ENCODE results near the gene KCNB1.

KCNB1 gene

DNA sequence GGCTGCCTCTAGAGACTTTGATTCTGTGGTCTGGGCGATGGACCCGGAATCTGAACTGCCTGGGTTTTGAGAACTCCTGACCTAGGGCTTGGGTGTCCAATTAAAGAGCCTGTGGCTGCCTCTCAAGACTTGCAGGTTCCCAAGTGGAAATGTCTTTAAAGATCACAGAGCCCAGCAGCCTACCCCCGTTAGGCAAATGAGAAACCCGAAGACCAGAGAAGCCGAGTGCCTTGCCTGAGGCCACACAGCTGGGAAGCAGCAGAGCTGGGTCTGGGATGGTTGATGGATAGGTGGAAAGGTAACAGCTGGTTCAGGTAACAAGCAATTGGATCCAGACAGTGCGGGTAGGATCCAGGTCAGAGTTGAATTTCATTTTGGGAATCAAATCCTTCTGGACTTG is 25.8 kb downstream of the KCNB1 start:
- Histone ChIP-seq H3K27ac (replicated peaks) (no peak overlapping the region), H3K27me3 (ENCODE audit: insufficient read depth, poor library complexity, severe bottlenecking) (peaks cover 21% of the 10 kb centered on the region), H3K4me3 (replicated peaks; ENCODE audit: insufficient read depth, low read length) (no peak overlapping the region)
- no peak for DNase-seq (ENCODE audit: low read depth in 1 of 2, low spot score in 1 of 2)
- TF ChIP-seq, protein P1, sequence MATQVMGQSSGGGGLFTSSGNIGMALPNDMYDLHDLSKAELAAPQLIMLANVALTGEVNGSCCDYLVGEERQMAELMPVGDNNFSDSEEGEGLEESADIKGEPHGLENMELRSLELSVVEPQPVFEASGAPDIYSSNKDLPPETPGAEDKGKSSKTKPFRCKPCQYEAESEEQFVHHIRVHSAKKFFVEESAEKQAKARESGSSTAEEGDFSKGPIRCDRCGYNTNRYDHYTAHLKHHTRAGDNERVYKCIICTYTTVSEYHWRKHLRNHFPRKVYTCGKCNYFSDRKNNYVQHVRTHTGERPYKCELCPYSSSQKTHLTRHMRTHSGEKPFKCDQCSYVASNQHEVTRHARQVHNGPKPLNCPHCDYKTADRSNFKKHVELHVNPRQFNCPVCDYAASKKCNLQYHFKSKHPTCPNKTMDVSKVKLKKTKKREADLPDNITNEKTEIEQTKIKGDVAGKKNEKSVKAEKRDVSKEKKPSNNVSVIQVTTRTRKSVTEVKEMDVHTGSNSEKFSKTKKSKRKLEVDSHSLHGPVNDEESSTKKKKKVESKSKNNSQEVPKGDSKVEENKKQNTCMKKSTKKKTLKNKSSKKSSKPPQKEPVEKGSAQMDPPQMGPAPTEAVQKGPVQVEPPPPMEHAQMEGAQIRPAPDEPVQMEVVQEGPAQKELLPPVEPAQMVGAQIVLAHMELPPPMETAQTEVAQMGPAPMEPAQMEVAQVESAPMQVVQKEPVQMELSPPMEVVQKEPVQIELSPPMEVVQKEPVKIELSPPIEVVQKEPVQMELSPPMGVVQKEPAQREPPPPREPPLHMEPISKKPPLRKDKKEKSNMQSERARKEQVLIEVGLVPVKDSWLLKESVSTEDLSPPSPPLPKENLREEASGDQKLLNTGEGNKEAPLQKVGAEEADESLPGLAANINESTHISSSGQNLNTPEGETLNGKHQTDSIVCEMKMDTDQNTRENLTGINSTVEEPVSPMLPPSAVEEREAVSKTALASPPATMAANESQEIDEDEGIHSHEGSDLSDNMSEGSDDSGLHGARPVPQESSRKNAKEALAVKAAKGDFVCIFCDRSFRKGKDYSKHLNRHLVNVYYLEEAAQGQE (IDR thresholded peaks at IDR 0.05; ENCODE audit: insufficient replicate concordance, low read depth) = no peak
- TF ChIP-seq POLR2AphosphoS5 (IDR thresholded peaks at IDR 0.05; ENCODE audit: low read depth) = no peak
- no peak for TF ChIP-seq SPI1 (IDR thresholded peaks at IDR 0.05; ENCODE audit: borderline replicate concordance, low read depth)
- no peak for TF ChIP-seq GABPA (IDR thresholded peaks at IDR 0.05; ENCODE audit: low read depth)
- TF ChIP-seq, protein P2, sequence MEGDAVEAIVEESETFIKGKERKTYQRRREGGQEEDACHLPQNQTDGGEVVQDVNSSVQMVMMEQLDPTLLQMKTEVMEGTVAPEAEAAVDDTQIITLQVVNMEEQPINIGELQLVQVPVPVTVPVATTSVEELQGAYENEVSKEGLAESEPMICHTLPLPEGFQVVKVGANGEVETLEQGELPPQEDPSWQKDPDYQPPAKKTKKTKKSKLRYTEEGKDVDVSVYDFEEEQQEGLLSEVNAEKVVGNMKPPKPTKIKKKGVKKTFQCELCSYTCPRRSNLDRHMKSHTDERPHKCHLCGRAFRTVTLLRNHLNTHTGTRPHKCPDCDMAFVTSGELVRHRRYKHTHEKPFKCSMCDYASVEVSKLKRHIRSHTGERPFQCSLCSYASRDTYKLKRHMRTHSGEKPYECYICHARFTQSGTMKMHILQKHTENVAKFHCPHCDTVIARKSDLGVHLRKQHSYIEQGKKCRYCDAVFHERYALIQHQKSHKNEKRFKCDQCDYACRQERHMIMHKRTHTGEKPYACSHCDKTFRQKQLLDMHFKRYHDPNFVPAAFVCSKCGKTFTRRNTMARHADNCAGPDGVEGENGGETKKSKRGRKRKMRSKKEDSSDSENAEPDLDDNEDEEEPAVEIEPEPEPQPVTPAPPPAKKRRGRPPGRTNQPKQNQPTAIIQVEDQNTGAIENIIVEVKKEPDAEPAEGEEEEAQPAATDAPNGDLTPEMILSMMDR (IDR thresholded peaks at IDR 0.05; ENCODE audit: insufficient read depth, low read length) = no peak

GRCh38 chr20:49455691-49456090 is 26.8 kb downstream of the KCNB1 start:
- Histone ChIP-seq H3K27me3 (ENCODE audit: insufficient read depth, poor library complexity, severe bottlenecking) (peaks cover 18% of the 10 kb centered on the region), H3K4me3 (replicated peaks; ENCODE audit: insufficient read depth, low read length) (no peak overlapping the region), H3K27ac (replicated peaks) (no peak overlapping the region)
- TF ChIP-seq SPI1 (IDR thresholded peaks at IDR 0.05; ENCODE audit: borderline replicate concordance, low read depth) (no peak), GABPA (IDR thresholded peaks at IDR 0.05; ENCODE audit: low read depth) (no peak), POLR2AphosphoS5 (IDR thresholded peaks at IDR 0.05; ENCODE audit: low read depth) (no peak)
- TF ChIP-seq, protein P1 (IDR thresholded peaks at IDR 0.05; ENCODE audit: insufficient replicate concordance, low read depth) = no peak
- TF ChIP-seq, protein P2 (IDR thresholded peaks at IDR 0.05; ENCODE audit: insufficient read depth, low read length) = no peak
- DNase-seq (ENCODE audit: low read depth in 1 of 2, low spot score in 1 of 2) = no peak

DNA sequence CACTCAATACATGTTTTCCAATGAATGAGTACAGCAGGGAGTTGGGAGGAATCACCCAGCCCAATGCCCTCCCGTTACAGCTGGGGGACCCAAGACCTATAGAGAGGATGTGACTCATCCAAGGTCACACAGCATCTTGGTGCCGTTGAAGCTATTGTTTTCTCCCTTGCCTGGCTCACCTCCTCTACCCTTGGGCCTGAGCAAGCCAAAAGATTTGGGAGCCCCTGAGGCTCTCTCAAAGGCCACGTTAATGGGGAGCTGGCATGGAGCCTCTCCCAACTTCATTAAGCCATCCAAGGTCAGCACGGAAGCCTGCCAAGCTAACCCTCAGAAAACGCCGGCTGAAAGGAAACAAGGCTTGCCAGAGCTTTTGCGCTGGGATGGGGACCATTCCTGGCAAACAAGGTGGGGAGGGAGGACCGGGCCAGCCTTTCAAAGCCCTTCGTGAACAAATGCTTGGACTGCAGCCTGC is 30.4 kb downstream of the KCNB1 start:
- Histone ChIP-seq H3K27me3 (ENCODE audit: insufficient read depth, poor library complexity, severe bottlenecking) (peaks cover 2% of the 10 kb centered on the region), H3K4me3 (replicated peaks; ENCODE audit: insufficient read depth, low read length) (no peak overlapping the region), H3K27ac (replicated peaks) (no peak overlapping the region)
- TF ChIP-seq SPI1 (IDR thresholded peaks at IDR 0.05; ENCODE audit: borderline replicate concordance, low read depth) (no peak), GABPA (IDR thresholded peaks at IDR 0.05; ENCODE audit: low read depth) (no peak), POLR2AphosphoS5 (IDR thresholded peaks at IDR 0.05; ENCODE audit: low read depth) (no peak)
- TF ChIP-seq, protein P2 (IDR thresholded peaks at IDR 0.05; ENCODE audit: insufficient read depth, low read length) = no peak
- TF ChIP-seq, protein P1 (IDR thresholded peaks at IDR 0.05; ENCODE audit: insufficient replicate concordance, low read depth) = no peak
- DNase-seq (ENCODE audit: low read depth in 1 of 2, low spot score in 1 of 2) = no peak

All from HL-60 (cell line).